Measurements from ENCODE around the gene PIK3C2B. TPM values are rescaled to one million over a fixed set of nuclear protein-coding genes. Genes with fewer than 3 reads are reported as not detected.

PIK3C2B gene
- total and polyA plus RNA-seq, 2 of the 8 experiments (the other 6 are each of a cell fraction or from before 2014, with no cell fraction given) = 20.4 to 36.7 TPM

DNA sequence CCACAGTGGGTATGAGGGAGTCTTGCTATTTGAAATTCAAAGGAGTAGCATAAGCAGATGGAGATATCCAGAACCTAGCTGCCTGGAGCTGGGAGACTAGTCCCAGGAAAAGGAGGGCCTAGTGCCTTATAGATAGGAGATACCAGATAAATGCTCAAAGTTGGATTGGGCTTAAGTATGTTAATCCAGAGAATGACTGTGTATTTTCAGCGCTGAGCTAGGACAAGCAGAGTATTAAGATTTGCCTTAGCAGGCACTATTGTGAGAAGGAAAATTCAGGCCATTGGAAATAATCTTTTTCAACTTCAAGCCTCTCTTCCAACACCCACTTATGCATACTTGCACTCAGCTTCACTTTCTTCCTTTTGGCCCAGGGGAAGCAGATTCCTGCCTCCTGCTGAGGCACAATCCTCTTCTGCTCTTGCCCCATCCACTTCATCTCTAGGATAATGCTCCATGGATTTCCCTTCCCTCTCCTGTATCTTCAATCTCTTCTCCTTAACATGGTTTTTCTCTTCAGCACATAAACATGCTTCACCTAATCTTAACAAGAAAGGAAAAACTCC lies 21.1 kb downstream of the PIK3C2B start:
- no peak overlapping the region for H3K56ac ChIP-seq (replicated peaks; ENCODE audit: insufficient read length, low read depth, low read length)
- no peaks in the 10 kb centered on the region for H3K23me2 ChIP-seq (ENCODE audit: low read depth, low read length)
- no peaks in the 10 kb centered on the region for H4K20me1 ChIP-seq (replicated peaks in 1 of 2; ENCODE audit: control insufficient read depth in 1 of 2, insufficient read depth in 2 of 2, low read length in 2 of 2)
- no peak overlapping the region for H3K23ac ChIP-seq (ENCODE audit: insufficient read length)
- H3K27ac ChIP-seq (ENCODE audit: low read depth, low read length) = no peak overlapping the region
- no peak overlapping the region for H3K18ac ChIP-seq (ENCODE audit: extremely low read depth, low read length)
- peak overlapping the region; percentile 10 to 30; a peak in 1 of 4 replicates for H3K4me2 ChIP-seq (ENCODE audit: insufficient read depth in 1 of 2, low read depth in 2 of 2, low read length in 2 of 2)
- H2BK15ac ChIP-seq (ENCODE audit: low read length) = no peak overlapping the region
- no peak overlapping the region for H3K4me3 ChIP-seq (ENCODE audit: extremely low read depth in 1 of 4, insufficient read depth in 2 of 4, low read depth in 3 of 4, low read length in 4 of 4)
- H3K79me1 ChIP-seq (ENCODE audit: low read depth, low read length) = peaks cover 2% of the 10 kb centered on the region
- peaks cover 0 to 2% (median under 1%) of the 10 kb centered on the region in 4 experiments; a peak in 3 of 8 replicates for H3K36me3 ChIP-seq (ENCODE audit: control insufficient read depth in 2 of 4, insufficient read depth in 4 of 4, low read length in 3 of 4)
- H2AK5ac ChIP-seq (ENCODE audit: low read depth, low read length) = no peak overlapping the region
- no peaks in the 10 kb centered on the region for H3K9me3 ChIP-seq (ENCODE audit: insufficient read depth in 2 of 2, low read depth in 1 of 2, low read length in 1 of 2)
- no peak overlapping the region for H2AFZ ChIP-seq (ENCODE audit: low read length)
- DNase-seq (ENCODE audit: low read depth in 1 of 2, low spot score in 2 of 2) (no peak), FAIRE-seq (no peak)
- no peak overlapping the region for H3K4ac ChIP-seq (replicated peaks; ENCODE audit: insufficient read length, low read depth, low read length)
- H4K8ac ChIP-seq (ENCODE audit: extremely low read depth, insufficient read depth, low read length) = no peak overlapping the region
- CTCF ChIA-PET (ENCODE audit: partially characterized antibody) = interaction anchor here (18.7 to 49.0 kb wide), 2 partner anchors 27 to 29 kb away, joined by 359 to 2124 read pairs; partner anchors contain the start of gene PIK3C2B
- POLR2A ChIA-PET (ENCODE audit: partially characterized antibody) = interaction anchor here (0.6 to 2.0 kb wide), 4 partner anchors 17 to 235 kb away, joined by 3 to 6 read pairs (median 3); no protein-coding TSS in a partner anchor
- H2BK20ac ChIP-seq (ENCODE audit: low read length) = no peak overlapping the region
- no peak overlapping the region for H3K9ac ChIP-seq (replicated peaks in 1 of 4; ENCODE audit: extremely low read depth in 1 of 4, low read depth in 3 of 4, low read length in 3 of 4)
- no peak overlapping the region for H2BK5ac ChIP-seq (ENCODE audit: low read depth, low read length)
- H3K27me3 ChIP-seq (replicated peaks in 1 of 4; ENCODE audit: control insufficient read depth in 3 of 4, extremely low read depth in 1 of 4, insufficient read depth in 3 of 4, low read length in 3 of 4) = no peaks in the 10 kb centered on the region
- no peak overlapping the region for H2BK12ac ChIP-seq (ENCODE audit: low read depth, low read length)
- no peaks in the 10 kb centered on the region; a peak in 2 of 4 replicates for H3K79me2 ChIP-seq (ENCODE audit: control insufficient read depth in 1 of 2, insufficient read depth in 2 of 2, low read length in 2 of 2)
- TF ChIP-seq RNF2 (IDR thresholded peaks at IDR 0.05; ENCODE audit: borderline replicate concordance, low read depth, low read length, missing control alignments, poor library complexity, severe bottlenecking) (no peak), RBBP5 (IDR thresholded peaks at IDR 0.05; ENCODE audit: borderline replicate concordance, low read depth, low read length) (no peak), BCL11A (IDR thresholded peaks at IDR 0.05; ENCODE audit: low read depth in 2 of 2, low read length in 2 of 2) (no peak), TAF1 (IDR thresholded peaks at IDR 0.05; ENCODE audit: low read depth, low read length) (no peak), SP2 (IDR thresholded peaks at IDR 0.05; ENCODE audit: low read length) (no peak), HDAC6 (IDR thresholded peaks at IDR 0.05; ENCODE audit: low read depth, low read length) (no peak), CHD2 (IDR thresholded peaks at IDR 0.05; ENCODE audit: low read length) (no peak), TAF7 (optimal IDR thresholded peaks at IDR 0.05; ENCODE audit: borderline replicate concordance, low read depth, low read length) (no peak), BRCA1 (IDR thresholded peaks at IDR 0.05; ENCODE audit: low read depth, low read length) (no peak), KDM5A (IDR thresholded peaks at IDR 0.05; ENCODE audit: low read length) (no peak), JUN (IDR thresholded peaks at IDR 0.05; ENCODE audit: low read depth, low read length) (no peak), MAFK (IDR thresholded peaks at IDR 0.05; ENCODE audit: low read depth, low read length) (no peak)
- 94% methylated on average over 1 of the region's 1 CpG; no CpG with 5 or more reads in 1 of the 2 experiments for WGBS, 2 experiments (ENCODE audit: extremely low coverage in 1 of 2, insufficient coverage in 1 of 2, insufficient read length in 1 of 2, insufficient replicate concordance in 2 of 2, low coverage in 1 of 2, low lambda C conversion rate in 2 of 2, missing lambda C conversion rate in 1 of 2)
- H4K91ac ChIP-seq (replicated peaks; ENCODE audit: insufficient read length, low read length) = no peak overlapping the region
- peaks cover 0 to 7% (median 3%) of the 10 kb centered on the region in 4 experiments; a peak in 4 of 7 replicates for H3K4me1 ChIP-seq (replicated peaks in 1 of 4; ENCODE audit: control insufficient read depth in 3 of 4, insufficient read depth in 4 of 4, low read length in 3 of 4)
- H3K14ac ChIP-seq (ENCODE audit: insufficient read length) = no peak overlapping the region
- H4K5ac ChIP-seq (ENCODE audit: insufficient read length, low read depth, low read length) = no peak overlapping the region
- H2BK120ac ChIP-seq (replicated peaks; ENCODE audit: low read depth, low read length) = no peak overlapping the region
